Ovary (tissue), 9 donors: ENCODE data around the gene PDK2. TPM values are rescaled to one million over a fixed set of nuclear protein-coding genes. Genes with fewer than 3 reads are reported as not detected.
A peak's percentile ranks its signal among the peaks of the same experiment; 100 is the strongest.

Experiments used
- DNase-seq, 5 donors: peaks; one replicate each; pipeline ENCODE4 v3.0.0-alpha.2; 2019 to 2020
- H3K27ac ChIP-seq, 2 donors: fragments of 200-600 bp; one replicate each; pipeline versions ENCODE4 v1.5.1 to v1.8.0; 2019 to 2022
- H3K27me3 ChIP-seq: fragments of 200-600 bp; one replicate; pipeline ENCODE4 v1.8.0; 2022
- H3K36me3 ChIP-seq: fragments of 200-600 bp; sonication (generic); one replicate; pipeline ENCODE4 v1.5.1; 2019
- H3K4me1 ChIP-seq: one replicate; pipeline ENCODE4 v1.8.1; 2013; ENCODE audit warnings: mild to moderate bottlenecking, moderate library complexity; ENCODE audit not compliant: insufficient read depth
- H3K4me3 ChIP-seq: fragments of 200-600 bp; sonication (generic); one replicate; pipeline ENCODE4 v1.5.1; 2017
- H3K9me3 ChIP-seq, 2 donors: fragments of 200-600 bp in 1 of 2; sonication (generic) in 1 of 2; one replicate each; pipeline versions ENCODE4 v1.5.1 to v1.8.1; 2013 to 2019; ENCODE audit warnings: mild to moderate bottlenecking in 1 of 2, moderate library complexity in 1 of 2
- EP300 ChIP-seq: sonication (generic); formaldehyde crosslinking; IDR thresholded peaks from one replicate; pipeline ENCODE4 v1.6.1; 2017; ENCODE audit warnings: antibody characterized with exemption
- POLR2A ChIP-seq: fragments of 450-650 bp; IDR thresholded peaks from one replicate; pipeline ENCODE4 v1.6.1; 2017; ENCODE audit warnings: antibody characterized with exemption, mild to moderate bottlenecking, moderate library complexity
- WGBS, 3 donors: extraction: QIAGEN DNeasy Blood & Tissue Kit in 1 of 3; methylation state at CpG; one replicate each; pipeline versions ENCODE4 v1.1.5 to v1.1.7; 2013 to 2017; 5-methylcytosine and 5-hydroxymethylcytosine counted together
- intact Hi-C, 4 donors: fragments of 100-400 bp; cut with DNase I; formaldehyde crosslinking; loops; one replicate each; pipeline versions ENCODE4 v1.11.0 to v1.15.1; 2022 to 2023
- polyA plus RNA-seq, 2 donors: library from polyadenylated mRNA; stranded (reverse); fragments of 200-250 nt in 1 of 2; fragments of 350-450 nt in 1 of 2; fragmentation: Illumina TruSeq in 1 of 2; extraction: RNeasy Lipid Tissue Mini Kit (QIAGEN cat#74804) in 1 of 2; gene quantifications; one replicate each; pipeline ENCODE4 v1.2.3, GENCODE V29; 2013 to 2014
- total RNA-seq, 7 donors: library from RNA; depleted of rRNA in 2 of 7; stranded (reverse); fragments of >200 nt in 2 of 7; fragmentation: NEBNext Ultra II Directional in 3 of 7; extraction: Animal tissue kit (Norgen Biotek cat#: 25700) in 3 of 7; gene quantifications; one replicate each; pipeline versions ENCODE4 v1.1.0 to v1.2.4, GENCODE V29; 2016 to 2023
- TF ChIP-seq, protein P1 (sequence below), 3 donors: fragments of 450-650 bp in 2 of 3; fragments of 200-600 bp in 1 of 3; IDR thresholded peaks; one replicate each; pipeline versions ENCODE4 v1.5.1 to v1.8.0; 2016 to 2022; ENCODE audit warnings: antibody characterized with exemption in 3 of 3, mild to moderate bottlenecking in 1 of 3
- donor health status: DM: no; HTN: no; CAD: no; lungs with moderate emphysema.
- donor health status: DM: no; HTN: no; CAD: no.
- donor health status: Bipolar disorder and iron deficiency.
- donor health status: DM: yes; HTN: yes; CAD: no.
- donor health status: DM: no; HTN: no; CAD: no.
- donor health status: DM: yes; HTN: yes; CAD: no.

Gene PDK2
- total and polyA plus RNA-seq, 9 donors, result 36.5 to 83.2 (median 54.7) TPM

DNA sequence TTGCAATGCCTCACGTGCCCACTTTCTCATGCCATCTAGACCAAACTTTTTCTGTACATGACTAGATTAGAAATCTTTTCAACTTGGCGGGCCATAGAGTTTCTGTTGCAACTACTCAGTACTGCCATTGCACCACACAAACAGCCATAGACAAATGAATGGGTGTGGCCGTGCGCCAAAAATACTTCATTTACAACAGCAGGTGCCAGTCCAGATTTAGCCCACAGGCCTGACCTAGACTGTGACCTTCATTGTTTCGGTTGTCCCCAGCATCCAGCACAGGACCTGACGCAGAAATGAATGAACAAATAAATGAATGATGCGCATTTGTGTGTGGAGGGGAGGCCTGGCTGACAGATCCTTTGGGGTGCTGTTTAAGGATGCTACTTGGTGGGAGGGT, 14.3 kb upstream of the PDK2 start:
- WGBS, 3 donors, result 91 to 94% (median 93%) methylated on average over 7 of the region's 7 CpGs
- intact Hi-C loops, result no loop called here
- peaks cover 2% of the 10 kb centered on the region for H3K36me3 ChIP-seq
- H3K9me3 ChIP-seq, result no peaks in the 10 kb centered on the region
- H3K4me1 ChIP-seq, result no peaks in the 10 kb centered on the region
- H3K27ac ChIP-seq, result no peak overlapping the region
- H3K4me3 ChIP-seq, result no peak overlapping the region
- no peak for TF ChIP-seq POLR2A
- TF ChIP-seq, protein P1, sequence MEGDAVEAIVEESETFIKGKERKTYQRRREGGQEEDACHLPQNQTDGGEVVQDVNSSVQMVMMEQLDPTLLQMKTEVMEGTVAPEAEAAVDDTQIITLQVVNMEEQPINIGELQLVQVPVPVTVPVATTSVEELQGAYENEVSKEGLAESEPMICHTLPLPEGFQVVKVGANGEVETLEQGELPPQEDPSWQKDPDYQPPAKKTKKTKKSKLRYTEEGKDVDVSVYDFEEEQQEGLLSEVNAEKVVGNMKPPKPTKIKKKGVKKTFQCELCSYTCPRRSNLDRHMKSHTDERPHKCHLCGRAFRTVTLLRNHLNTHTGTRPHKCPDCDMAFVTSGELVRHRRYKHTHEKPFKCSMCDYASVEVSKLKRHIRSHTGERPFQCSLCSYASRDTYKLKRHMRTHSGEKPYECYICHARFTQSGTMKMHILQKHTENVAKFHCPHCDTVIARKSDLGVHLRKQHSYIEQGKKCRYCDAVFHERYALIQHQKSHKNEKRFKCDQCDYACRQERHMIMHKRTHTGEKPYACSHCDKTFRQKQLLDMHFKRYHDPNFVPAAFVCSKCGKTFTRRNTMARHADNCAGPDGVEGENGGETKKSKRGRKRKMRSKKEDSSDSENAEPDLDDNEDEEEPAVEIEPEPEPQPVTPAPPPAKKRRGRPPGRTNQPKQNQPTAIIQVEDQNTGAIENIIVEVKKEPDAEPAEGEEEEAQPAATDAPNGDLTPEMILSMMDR (IDR thresholded peaks at IDR 0.05), result no peak
- no peak for DNase-seq
- H3K27me3 ChIP-seq, result no peaks in the 10 kb centered on the region

DNA sequence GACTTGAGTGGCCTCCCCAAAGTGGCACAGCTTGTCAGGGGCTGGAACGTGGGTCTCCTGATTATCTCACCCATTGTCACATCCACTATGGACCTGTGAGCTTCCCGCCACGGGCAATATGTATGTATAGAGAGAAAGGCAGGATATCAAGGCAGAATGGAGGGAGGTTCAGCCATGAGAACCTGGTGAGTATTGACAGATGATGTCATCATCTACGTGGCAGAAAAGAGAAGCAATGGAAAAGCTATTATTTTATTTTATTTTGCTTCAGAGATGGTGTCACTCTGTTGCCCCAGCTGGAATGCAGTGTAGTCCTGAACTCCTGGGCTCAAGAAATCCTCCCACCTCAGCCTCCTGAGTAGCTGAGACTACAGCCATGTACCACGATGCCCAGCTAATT, 13.4 kb upstream of the PDK2 start:
- no peak for DNase-seq
- H3K36me3 ChIP-seq, result peaks cover 2% of the 10 kb centered on the region

DNA sequence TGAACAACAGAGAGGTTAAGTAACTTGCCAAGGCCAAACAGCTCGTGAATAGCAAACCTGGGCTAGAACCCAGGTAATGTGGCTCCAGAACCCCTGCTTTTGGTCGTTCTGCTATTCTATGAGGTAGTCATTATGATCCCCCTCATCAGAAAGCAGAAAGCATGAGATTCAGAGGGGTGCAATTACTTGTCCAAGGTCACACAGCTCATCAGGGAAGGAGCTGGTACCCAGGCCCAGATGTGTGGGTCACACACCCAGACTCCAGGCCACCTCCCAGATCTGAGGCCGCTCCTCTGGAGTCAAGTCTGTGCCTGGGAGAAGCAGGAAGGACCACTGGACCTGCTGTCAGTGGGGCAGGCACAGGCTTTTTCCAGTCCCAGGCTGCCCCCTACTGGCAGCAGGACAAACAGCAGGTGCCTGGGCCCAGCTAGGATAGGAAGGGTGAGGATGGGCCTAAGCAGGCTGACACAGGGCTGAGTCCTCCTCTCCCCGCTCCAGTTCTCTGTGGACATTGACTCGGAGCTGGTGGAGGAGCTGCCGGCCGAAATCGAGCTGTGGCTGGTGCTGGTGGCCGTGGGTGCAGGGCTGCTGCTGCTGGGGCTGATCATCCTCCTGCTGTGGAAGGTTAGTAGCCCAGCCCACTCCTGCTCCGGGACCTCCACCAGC, 7.8 kb upstream of the PDK2 start:
- intact Hi-C loops, result loop anchor here in 2 of 4 donors (2.0 to 5.0 kb wide), 2 partner anchors 60 to 61 kb away; no protein-coding TSS in a partner anchor
- WGBS, 3 donors, result 37 to 46% (median 39%) methylated on average over 10 of the region's 10 CpGs
- H3K9me3 ChIP-seq, result no peaks in the 10 kb centered on the region
- TF ChIP-seq POLR2A, result no peak
- TF ChIP-seq, protein P1 (IDR thresholded peaks at IDR 0.05), result peak; percentile 87 to 97 (median 94)
- DNase-seq, result peak; percentile 66 to 86 (median 82)
- H3K36me3 ChIP-seq, result no peaks in the 10 kb centered on the region
- H3K4me1 ChIP-seq, result no peaks in the 10 kb centered on the region
- no peaks in the 10 kb centered on the region for H3K27me3 ChIP-seq
- H3K27ac ChIP-seq, result no peak overlapping the region
- H3K4me3 ChIP-seq, result no peak overlapping the region

More for the DNA sequence above, 13.4 kb upstream of the PDK2 start:
- Histone ChIP-seq H3K9me3 (no peaks in the 10 kb centered on the region), H3K27ac (no peak overlapping the region), H3K4me1 (no peaks in the 10 kb centered on the region), H3K27me3 (no peaks in the 10 kb centered on the region), H3K4me3 (no peak overlapping the region)
- intact Hi-C loops, result no loop called here
- TF ChIP-seq, protein P1 (IDR thresholded peaks at IDR 0.05), result no peak
- no peak for TF ChIP-seq POLR2A
- no peak for TF ChIP-seq EP300
- 73 to 79% (median 76%) methylated on average over 5 of the region's 5 CpGs for WGBS, 3 donors

DNA sequence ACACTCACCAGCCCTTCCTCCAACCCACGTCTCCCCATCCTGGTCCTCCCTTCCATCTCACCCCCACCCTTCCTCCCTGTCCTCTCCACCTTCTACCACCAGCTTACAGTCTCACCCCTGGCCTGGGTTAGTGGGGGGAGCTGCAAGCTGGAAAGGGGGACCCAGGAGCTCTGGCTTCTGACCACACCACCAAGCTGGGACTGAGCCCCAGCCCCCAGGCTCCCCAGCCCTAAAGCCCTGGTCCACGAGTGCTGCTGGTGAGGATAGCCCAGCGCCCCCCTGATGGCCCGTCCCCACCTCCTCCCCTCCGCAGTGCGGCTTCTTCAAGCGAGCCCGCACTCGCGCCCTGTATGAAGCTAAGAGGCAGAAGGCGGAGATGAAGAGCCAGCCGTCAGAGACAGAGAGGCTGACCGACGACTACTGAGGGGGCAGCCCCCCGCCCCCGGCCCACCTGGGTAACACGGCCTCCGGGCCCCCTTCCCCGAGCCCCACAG, 7.2 kb upstream of the PDK2 start:
- WGBS, 3 donors, result 68 to 81% (median 68%) methylated on average over 19 of the region's 19 CpGs
- Histone ChIP-seq H3K4me3 (no peak overlapping the region), H3K27me3 (no peaks in the 10 kb centered on the region), H3K4me1 (no peaks in the 10 kb centered on the region), H3K27ac (no peak overlapping the region), H3K36me3 (no peaks in the 10 kb centered on the region), H3K9me3 (no peaks in the 10 kb centered on the region)
- intact Hi-C loops, result loop anchor here (2.0 to 5.0 kb wide), 2 partner anchors 61 kb away; no protein-coding TSS in a partner anchor
- no peak for TF ChIP-seq EP300
- TF ChIP-seq POLR2A, result no peak
- TF ChIP-seq, protein P1 (IDR thresholded peaks at IDR 0.05), result no peak
- no peak for DNase-seq
